Stimulated activated CD4-positive, alpha-beta T cell treated with anti-CD3 and anti-CD28 coated beads, Interleukin-4, amount 100 ng/mL, for 4 hours (primary cell): ENCODE data around the gene ANKRD62.
"Not testable (repeated sequence)": the region's sequence is repeated elsewhere in the genome, so short reads cannot be mapped to it uniquely, and the experiment has no call there.

Source experiments
- DNase-seq, 2 experiments: peaks; one replicate each; pipeline ENCODE4 v3.0.0-alpha.2; 2020

Gene ANKRD62

GRCh38 chr18:12101266-12101665, 7.6 kb downstream of the ANKRD62 start:
- no peak for DNase-seq

GRCh38 chr18:12102136-12102842, 8.6 kb downstream of the ANKRD62 start:
- no peak for DNase-seq

GRCh38 chr18:12106471-12106870, 12.8 kb downstream of the ANKRD62 start:
- no peak for DNase-seq

- no peak for DNase-seq
Observed at GRCh38 chr18:12109836-12110235, 16.2 kb downstream of the ANKRD62 start.

GRCh38 chr18:12113999-12114646, 20.5 kb downstream of the ANKRD62 start:
- DNase-seq, result no peak

GRCh38 chr18:12119358-12119757, 25.7 kb downstream of the ANKRD62 start:
- DNase-seq, result no peak

- DNase-seq, result no peak
Observed at GRCh38 chr18:12121175-12122042, 27.8 kb downstream of the ANKRD62 start.

- DNase-seq, result not testable (repeated sequence)
Observed at GRCh38 chr18:12122043-12122389, 28.4 kb downstream of the ANKRD62 start.

- not testable (repeated sequence) for DNase-seq
Observed at GRCh38 chr18:12127647-12128046, 34.0 kb downstream of the ANKRD62 start.

GRCh38 chr18:12138831-12139230, 45.2 kb downstream of the ANKRD62 start:
- not testable (repeated sequence) for DNase-seq

- DNase-seq, result not testable (repeated sequence)
Observed at GRCh38 chr18:12140866-12141265, 47.2 kb downstream of the ANKRD62 start.

GRCh38 chr18:12141778-12142177, 48.1 kb downstream of the ANKRD62 start:
- not testable (repeated sequence) for DNase-seq

- DNase-seq, result not testable (repeated sequence)
Observed at GRCh38 chr18:12149431-12149830, 55.8 kb downstream of the ANKRD62 start.

GRCh38 chr18:12154361-12154760, 60.7 kb downstream of the ANKRD62 start:
- DNase-seq, result no peak

- DNase-seq, result no peak
Observed at GRCh38 chr18:12155996-12156395, 62.4 kb downstream of the ANKRD62 start.

GRCh38 chr18:12159446-12159845, 65.8 kb downstream of the ANKRD62 start:
- DNase-seq, result no peak

GRCh38 chr18:12162786-12163185, 69.1 kb downstream of the ANKRD62 start:
- no peak for DNase-seq

GRCh38 chr18:12165038-12165768, 71.6 kb downstream of the ANKRD62 start:
- DNase-seq, result no peak
